A549 (cell line): Measurements from ENCODE around the gene NXT1. TPM values are rescaled to one million over a fixed set of nuclear protein-coding genes. Genes with fewer than 3 reads are reported as not detected.

Experiments used
- ATAC-seq, 2 experiments: fragments of 200-7000 bp in 1 of 2; fragments of >200 bp in 1 of 2; cut with Nextera tagmentation in 1 of 2; cut with Tn5 transposase in 1 of 2; 3 replicates each; pipeline versions ENCODE4 v1.8.0 to v1.9.1; 2018 to 2020; ENCODE audit warnings: mild to moderate bottlenecking in 1 of 2, moderate library complexity in 1 of 2
- CTCF ChIA-PET: fragments of 300-600 bp; sonication (Branson Sonifier 250); formaldehyde crosslinking; extraction: SDS; loops from one replicate; lab custom pipeline; 2021; ENCODE audit warnings: antibody characterized with exemption, inconsistent platforms; lab: Yijun Ruan, JAX
- POLR2A ChIA-PET: fragments of 350-600 bp; formaldehyde crosslinking; extraction: SDS; loops from one replicate; lab custom pipeline; 2021; ENCODE audit warnings: antibody characterized with exemption, inconsistent platforms; lab: Yijun Ruan, JAX
- DNase-seq, 2 experiments: peaks; one replicate each; pipeline versions ENCODE4 v3.0.0 to v3.0.0-alpha.2; 2011 to 2016; ENCODE audit warnings: low read depth in 1 of 2, low spot score in 1 of 2
- FAIRE-seq: peaks from 2 replicates; lab custom pipeline; 2011; peaks lifted over from hg19 to GRCh38; lab: Jason Lieb, UNC
- H3K27ac ChIP-seq, 2 experiments: fragments of >200 bp; sonication (Bioruptor Twin); formaldehyde crosslinking; 3 replicates each; pipeline ENCODE4 v1.5.1; 2016 to 2017
- H3K4me1 ChIP-seq: fragments of >200 bp; sonication (Bioruptor Twin); formaldehyde crosslinking; 3 replicates; pipeline ENCODE4 v1.6.1; 2016
- H3K4me2 ChIP-seq: fragments of >200 bp; sonication (Bioruptor Twin); formaldehyde crosslinking; 3 replicates; pipeline ENCODE4 v1.6.1; 2016
- H3K4me3 ChIP-seq: fragments of >200 bp; sonication (Bioruptor Twin); formaldehyde crosslinking; 3 replicates; pipeline ENCODE4 v1.5.1; 2016
- H3K9me3 ChIP-seq: fragments of >200 bp; sonication (Bioruptor Twin); formaldehyde crosslinking; 3 replicates; pipeline ENCODE4 v1.6.1; 2016
- ATOH8 ChIP-seq: fragments of 250-450 bp; sonication (Bioruptor Pico); IDR thresholded peaks from 2 replicates; pipeline ENCODE4 v1.5.0; 2020; ENCODE audit warnings: low read depth, mild to moderate bottlenecking, moderate library complexity
- CBX2 ChIP-seq: fragments of 200-600 bp; sonication (generic); IDR thresholded peaks from 2 replicates; pipeline ENCODE4 v1.6.1; 2016; ENCODE audit warnings: low read depth, mild to moderate bottlenecking, borderline replicate concordance
- EP300 ChIP-seq, 2 experiments: fragments of >200 bp; sonication (Bioruptor Twin); formaldehyde crosslinking; IDR thresholded peaks; 2 replicates in 1 of 2; 3 replicates in 1 of 2; pipeline ENCODE4 v1.6.1; 2016 to 2017
- FOSB ChIP-seq: fragments of 250-450 bp; sonication (Bioruptor Pico); IDR thresholded peaks from 2 replicates; pipeline ENCODE4 v1.5.0; 2020; ENCODE audit warnings: mild to moderate bottlenecking, moderate library complexity
- FOSL2 ChIP-seq, 2 experiments: fragments of 450-650 bp in 1 of 2; fragments of >200 bp in 1 of 2; sonication (Bioruptor Twin) in 1 of 2; formaldehyde crosslinking; IDR thresholded peaks; 2 replicates each; pipeline versions ENCODE4 v1.5.0 to v1.6.1; 2016 to 2020; ENCODE audit warnings: mild to moderate bottlenecking in 1 of 2, moderate library complexity in 1 of 2
- FOXS1 ChIP-seq: fragments of 250-450 bp; sonication (Bioruptor Pico); IDR thresholded peaks from 2 replicates; pipeline ENCODE4 v1.5.0; 2020; ENCODE audit warnings: mild to moderate bottlenecking, moderate library complexity
- HDAC2 ChIP-seq: fragments of 200-600 bp; sonication (generic); IDR thresholded peaks from 2 replicates; pipeline ENCODE4 v1.6.1; 2016
- JUNB ChIP-seq: fragments of >200 bp; sonication (Bioruptor Twin); formaldehyde crosslinking; IDR thresholded peaks from 2 replicates; pipeline ENCODE4 v1.6.1; 2016
- KDM5A ChIP-seq: fragments of 200-600 bp; sonication (generic); IDR thresholded peaks from 2 replicates; pipeline ENCODE4 v1.6.1; 2016; ENCODE audit warnings: antibody characterized with exemption, mild to moderate bottlenecking
- MYC ChIP-seq: IDR thresholded peaks from 2 replicates; pipeline ENCODE4 v1.6.1; 2012; ENCODE audit warnings: mild to moderate bottlenecking, inconsistent platforms, low read length, improper control_type of control experiment, borderline replicate concordance
- NPAS2 ChIP-seq: fragments of 250-450 bp; sonication (Bioruptor Pico); IDR thresholded peaks from 2 replicates; pipeline ENCODE4 v1.8.0; 2022; ENCODE audit warnings: mild to moderate bottlenecking, moderate library complexity, borderline replicate concordance
- POLR2AphosphoS2 ChIP-seq: conservative IDR thresholded peaks from 2 replicates; pipeline ENCODE4 v1.6.1; 2012; ENCODE audit warnings: low read length, improper control_type of control experiment, inconsistent platforms
- REST ChIP-seq: fragments of 200-600 bp; sonication (generic); IDR thresholded peaks from 2 replicates; pipeline ENCODE4 v1.6.1; 2016; ENCODE audit warnings: antibody characterized with exemption, mild to moderate bottlenecking, moderate library complexity
- SMC3 ChIP-seq: fragments of >200 bp; sonication (Bioruptor Twin); formaldehyde crosslinking; IDR thresholded peaks from 3 replicates; pipeline ENCODE4 v1.6.1; 2018; ENCODE audit warnings: inconsistent platforms
- TFCP2L1 ChIP-seq: fragments of 250-450 bp; sonication (Bioruptor Pico); IDR thresholded peaks from 2 replicates; pipeline ENCODE4 v1.5.0; 2021; ENCODE audit warnings: mild to moderate bottlenecking
- USF2 ChIP-seq: fragments of 450-650 bp; IDR thresholded peaks from 2 replicates; pipeline ENCODE4 v1.6.1; 2014; ENCODE audit warnings: antibody characterized with exemption
- ZFP36 ChIP-seq: fragments of 450-650 bp; IDR thresholded peaks from 2 replicates; pipeline ENCODE4 v1.6.1; 2014; ENCODE audit warnings: borderline replicate concordance; ENCODE audit not compliant: partially characterized antibody
- WGBS: methylation state at CpG from one replicate; pipeline ENCODE4 v1.1.6; 2017; ENCODE audit errors: missing lambda C conversion rate; 5-methylcytosine and 5-hydroxymethylcytosine counted together
- polyA plus RNA-seq, 4 experiments: library from polyadenylated mRNA; depleted of rRNA in 3 of 4; stranded (reverse); fragments of >200 nt; fragmentation: RNase III in 1 of 4; extraction: RNeasy Plus Mini Kit Qiagen cat#74134 plus additional on column Dnase treatment in 1 of 4; gene quantifications; 2 replicates in 3 of 4; 3 replicates in 1 of 4; pipeline ENCODE4 v1.2.3, GENCODE V29; 2011 to 2017

NXT1 gene
- polyA plus RNA-seq, 2 of the 4 experiments (the other 2 are of a cell fraction): 45.1 to 71.8 TPM

GRCh38 chr20:23332467-23332866 is 18.1 kb upstream of the NXT1 start:
- CTCF ChIA-PET: interaction anchor here (0.7 to 4.3 kb wide), 5 partner anchors 9 to 641 kb away, joined by 3 to 35 read pairs (median 4); no protein-coding TSS in a partner anchor
- no peak for FAIRE-seq

GRCh38 chr20:23334111-23334510 is 16.5 kb upstream of the NXT1 start:
- ATAC-seq (no peak), DNase-seq (no peak)
- TF ChIP-seq JUNB: no peak
- TF ChIP-seq MYC: no peak
- no peak for TF ChIP-seq ZFP36
- TF ChIP-seq HDAC2: no peak
- no peak for TF ChIP-seq ATOH8
- TF ChIP-seq CBX2: no peak
- TF ChIP-seq FOXS1 (CRISPR knock-in tag): no peak
- TF ChIP-seq FOSL2 (IDR thresholded peaks at IDR 0.05): no peak
- no peak for TF ChIP-seq FOSL2 (CRISPR knock-in tag; IDR thresholded peaks at IDR 0.05)
- TF ChIP-seq NPAS2: no peak
- TF ChIP-seq FOSB: no peak
- no peak for TF ChIP-seq EP300 (IDR thresholded peaks at IDR 0.05)
- TF ChIP-seq, all 56 proteins: peak for 0
- no peak for FAIRE-seq
- no peak overlapping the region for H3K4me2 ChIP-seq
- CTCF ChIA-PET: interaction anchor here (0.6 to 14.6 kb wide), 2 partner anchors 643 to 999 kb away, joined by 4 to 378 read pairs; no protein-coding TSS in a partner anchor
- POLR2A ChIA-PET: no interaction called here
- H3K27ac ChIP-seq: no peak overlapping the region
- 10% methylated on average over 3 of the region's 3 CpGs for WGBS
- H3K9me3 ChIP-seq: no peaks in the 10 kb centered on the region
- no peak overlapping the region for H3K4me3 ChIP-seq
- no peaks in the 10 kb centered on the region for H3K4me1 ChIP-seq

More at GRCh38 chr20:23332467-23332866, 18.1 kb upstream of the NXT1 start:
- no peak overlapping the region for H3K4me2 ChIP-seq
- no peak overlapping the region for H3K4me3 ChIP-seq
- POLR2A ChIA-PET: interaction anchor here (1.5 kb wide), 1 partner anchor 18 kb away, joined by 7 read pairs; the partner anchor contains the start of gene NXT1
- no peak overlapping the region for H3K27ac ChIP-seq
- ATAC-seq (no peak), DNase-seq (no peak)
- TF ChIP-seq KDM5A (no peak), USF2 (no peak), SMC3 (no peak)
- H3K9me3 ChIP-seq: no peaks in the 10 kb centered on the region
- WGBS: 2% methylated on average over 2 of the region's 2 CpGs
- no peaks in the 10 kb centered on the region for H3K4me1 ChIP-seq

- ATAC-seq: no peak
- no peak overlapping the region for H3K4me2 ChIP-seq
- TF ChIP-seq REST (no peak), NPAS2 (no peak), ATOH8 (no peak), MYC (no peak), TFCP2L1 (CRISPR knock-in tag) (no peak), POLR2AphosphoS2 (no peak)
- TF ChIP-seq, all 56 proteins: peak for 0
- Histone ChIP-seq H3K27ac (no peak overlapping the region), H3K9me3 (no peaks in the 10 kb centered on the region), H3K4me1 (no peaks in the 10 kb centered on the region), H3K4me3 (no peak overlapping the region)
- FAIRE-seq: no peak
- 65% methylated on average over 5 of the region's 5 CpGs for WGBS
- POLR2A ChIA-PET: no interaction called here
- CTCF ChIA-PET: interaction anchor here (0.6 to 14.6 kb wide), 7 partner anchors 11 to 645 kb away, joined by 3 to 378 read pairs (median 3); partner anchors contain the start of gene THBD
- no peak for DNase-seq
These were observed 15.1 kb upstream of the NXT1 start for GRCh38 chr20:23335521-23335920.
